Measurements from ENCODE around the gene STK39. TPM values are rescaled to one million over a fixed set of nuclear protein-coding genes. Genes with fewer than 3 reads are reported as not detected.

The STK39 gene
- total and polyA plus RNA-seq, 2 experiments from 2014 or later, result 3.2 to 14.6 TPM

DNA sequence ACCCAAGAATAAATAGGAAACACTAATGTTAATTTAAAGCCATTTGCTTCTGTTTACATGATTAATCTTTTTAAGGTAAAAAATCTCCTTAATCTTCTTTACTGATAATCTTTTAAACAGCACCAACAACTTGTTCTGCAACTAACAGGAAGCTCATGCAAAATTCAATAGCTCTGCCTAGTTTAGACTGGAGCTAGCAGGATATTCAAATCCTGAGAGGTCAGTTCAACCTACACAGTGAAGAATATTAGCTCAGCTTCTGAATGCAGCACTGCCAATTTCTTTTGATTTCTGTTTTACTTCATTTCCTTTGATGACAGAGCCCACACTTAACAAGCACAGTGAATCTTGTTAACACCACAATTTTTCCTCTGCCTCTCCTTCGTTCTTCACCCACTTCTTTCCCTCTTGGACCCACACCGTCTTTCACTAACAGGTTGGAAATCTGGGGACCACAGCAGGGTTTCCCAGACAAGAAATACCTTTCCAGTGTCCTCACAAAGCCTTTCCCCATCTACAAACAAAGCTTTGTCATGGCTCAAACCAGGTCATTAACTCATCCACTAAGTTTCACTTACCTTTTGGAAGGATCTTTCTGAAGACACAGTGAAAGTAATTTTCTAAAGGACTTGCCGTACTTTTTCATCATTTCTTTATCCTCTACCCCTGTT, 109.8 kb downstream of the STK39 start:
- Histone ChIP-seq H3K4me1 (ENCODE audit: insufficient read depth) (no peaks in the 10 kb centered on the region), H2AFZ (no peak overlapping the region), H3K4me3 (no peak overlapping the region), H3K4me2 (ENCODE audit: unreplicated experiment) (no peak overlapping the region), H3F3A (ENCODE audit: insufficient read depth) (peaks cover 5% of the 10 kb centered on the region; the same call in 1 of the 2 replicates), H3K9me3 (ENCODE audit: low read depth) (no peaks in the 10 kb centered on the region), H3K27ac (no peak overlapping the region), H3K9ac (no peak overlapping the region), H3K36me3 (ENCODE audit: low read depth) (peaks cover 5% of the 10 kb centered on the region), H3K79me2 (ENCODE audit: insufficient read depth) (no peaks in the 10 kb centered on the region), H3K9me2 (ENCODE audit: insufficient read depth) (no peaks in the 10 kb centered on the region), H4K20me1 (ENCODE audit: insufficient read depth) (no peaks in the 10 kb centered on the region), H3K27me3 (replicated peaks; ENCODE audit: insufficient read depth) (no peaks in the 10 kb centered on the region)
- WGBS, 2 experiments (ENCODE audit: low coverage in 1 of 2, low lambda C conversion rate in 2 of 2, missing lambda C conversion rate in 2 of 2), result 79 to 83% methylated on average over 3 of the region's 3 CpGs
- DNase-seq, result no peak
- in situ Hi-C loops (cut with MboI), result loop anchor here (10.0 kb wide), 1 partner anchor 197 kb away; no protein-coding TSS in a partner anchor
- no peak for TF ChIP-seq EZH2 (IDR thresholded peaks at IDR 0.05; ENCODE audit: insufficient read depth, poor library complexity, severe bottlenecking)
- no peak for TF ChIP-seq EZH2phosphoT487 (IDR thresholded peaks at IDR 0.05; ENCODE audit: insufficient read depth, low read depth)

DNA sequence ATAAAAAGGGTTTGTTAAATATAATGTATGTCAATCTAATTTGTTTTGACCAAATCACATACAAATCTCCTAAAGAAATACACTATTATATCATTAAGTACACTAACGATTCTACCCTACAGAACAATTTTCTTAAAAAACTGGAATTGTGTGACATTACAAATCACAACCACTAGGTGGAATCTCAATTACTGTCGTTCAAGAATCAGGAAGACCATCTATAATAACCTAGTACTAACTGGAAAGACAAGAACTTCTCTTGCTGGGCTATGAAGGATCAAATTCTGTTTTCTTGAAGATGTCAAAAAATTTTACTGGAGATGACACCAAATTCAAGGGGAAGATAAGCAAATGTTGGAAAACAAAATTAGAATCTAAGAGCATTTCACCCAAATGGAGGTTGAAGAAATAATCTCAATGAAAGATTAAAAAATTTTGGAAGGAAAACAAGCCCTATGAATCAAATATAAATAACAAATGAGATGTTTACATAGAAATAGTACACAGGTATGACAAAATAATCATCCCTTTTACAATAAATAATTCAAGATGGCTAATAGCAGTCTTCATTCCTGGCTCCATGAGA, 110.9 kb downstream of the STK39 start:
- no peak overlapping the region for H3K27ac ChIP-seq
- no peak overlapping the region for H3K9ac ChIP-seq
- H3K79me2 ChIP-seq (ENCODE audit: insufficient read depth), result no peaks in the 10 kb centered on the region
- H3K36me3 ChIP-seq (ENCODE audit: low read depth), result peaks cover 5% of the 10 kb centered on the region
- no peak overlapping the region for H3K4me2 ChIP-seq (ENCODE audit: unreplicated experiment)
- no peaks in the 10 kb centered on the region for H4K20me1 ChIP-seq (ENCODE audit: insufficient read depth)
- no peaks in the 10 kb centered on the region for H3K4me1 ChIP-seq (ENCODE audit: insufficient read depth)
- H3K4me3 ChIP-seq, result no peak overlapping the region
- peaks cover 5% of the 10 kb centered on the region; the same call in 1 of the 2 replicates for H3F3A ChIP-seq (ENCODE audit: insufficient read depth)
- TF ChIP-seq EZH2phosphoT487 (IDR thresholded peaks at IDR 0.05; ENCODE audit: insufficient read depth, low read depth) (no peak), EZH2 (IDR thresholded peaks at IDR 0.05; ENCODE audit: insufficient read depth, poor library complexity, severe bottlenecking) (no peak)
- no peaks in the 10 kb centered on the region for H3K9me2 ChIP-seq (ENCODE audit: insufficient read depth)
- 4 to 7% methylated on average over 2 of the region's 2 CpGs for WGBS, 2 experiments (ENCODE audit: low coverage in 1 of 2, low lambda C conversion rate in 2 of 2, missing lambda C conversion rate in 2 of 2)
- in situ Hi-C loops (cut with MboI), result loop anchor here (10.0 kb wide), 1 partner anchor 198 kb away; no protein-coding TSS in a partner anchor
- H3K9me3 ChIP-seq (ENCODE audit: low read depth), result no peaks in the 10 kb centered on the region
- no peak overlapping the region for H2AFZ ChIP-seq
- DNase-seq, result peak; percentile 54
- no peaks in the 10 kb centered on the region for H3K27me3 ChIP-seq (replicated peaks; ENCODE audit: insufficient read depth)

DNA sequence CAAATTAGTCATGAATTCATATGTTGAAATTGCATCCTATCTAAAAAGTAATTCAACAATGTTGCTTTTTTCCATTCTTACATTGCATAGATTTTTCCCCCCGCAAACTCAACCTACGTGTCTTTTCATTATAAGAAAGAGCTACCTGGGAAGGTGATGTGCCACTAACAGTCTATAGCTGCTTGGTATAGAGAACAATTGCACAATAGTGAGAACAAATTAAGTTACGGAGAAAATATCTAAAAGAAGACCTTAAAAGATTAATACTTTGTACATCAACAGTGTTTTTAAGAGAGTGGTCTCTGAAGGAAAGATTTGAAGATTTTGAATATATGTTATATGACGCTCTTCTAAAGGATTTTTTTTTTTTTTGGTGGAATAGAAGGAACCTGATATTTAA, 111.8 kb downstream of the STK39 start:
- Histone ChIP-seq H3K27ac (no peak overlapping the region), H3K9ac (no peak overlapping the region), H3K4me3 (no peak overlapping the region), H3K36me3 (ENCODE audit: low read depth) (peaks cover 5% of the 10 kb centered on the region), H3K9me2 (ENCODE audit: insufficient read depth) (no peaks in the 10 kb centered on the region), H4K20me1 (ENCODE audit: insufficient read depth) (no peaks in the 10 kb centered on the region), H3K4me1 (ENCODE audit: insufficient read depth) (no peaks in the 10 kb centered on the region), H3K27me3 (replicated peaks; ENCODE audit: insufficient read depth) (no peaks in the 10 kb centered on the region), H3K4me2 (ENCODE audit: unreplicated experiment) (no peak overlapping the region), H3K79me2 (ENCODE audit: insufficient read depth) (no peaks in the 10 kb centered on the region), H3K9me3 (ENCODE audit: low read depth) (no peaks in the 10 kb centered on the region), H3F3A (ENCODE audit: insufficient read depth) (peaks cover 5% of the 10 kb centered on the region; the same call in 1 of the 2 replicates), H2AFZ (no peak overlapping the region)
- in situ Hi-C loops (cut with MboI), result loop anchor here (10.0 kb wide), 1 partner anchor 199 kb away; no protein-coding TSS in a partner anchor
- no peak for DNase-seq
- TF ChIP-seq EZH2phosphoT487 (IDR thresholded peaks at IDR 0.05; ENCODE audit: insufficient read depth, low read depth) (no peak), EZH2 (IDR thresholded peaks at IDR 0.05; ENCODE audit: insufficient read depth, poor library complexity, severe bottlenecking) (no peak)
- WGBS, 2 experiments (ENCODE audit: low coverage in 1 of 2, low lambda C conversion rate in 2 of 2, missing lambda C conversion rate in 2 of 2), result 96 to 100% methylated on average over 4 of the region's 4 CpGs

DNA sequence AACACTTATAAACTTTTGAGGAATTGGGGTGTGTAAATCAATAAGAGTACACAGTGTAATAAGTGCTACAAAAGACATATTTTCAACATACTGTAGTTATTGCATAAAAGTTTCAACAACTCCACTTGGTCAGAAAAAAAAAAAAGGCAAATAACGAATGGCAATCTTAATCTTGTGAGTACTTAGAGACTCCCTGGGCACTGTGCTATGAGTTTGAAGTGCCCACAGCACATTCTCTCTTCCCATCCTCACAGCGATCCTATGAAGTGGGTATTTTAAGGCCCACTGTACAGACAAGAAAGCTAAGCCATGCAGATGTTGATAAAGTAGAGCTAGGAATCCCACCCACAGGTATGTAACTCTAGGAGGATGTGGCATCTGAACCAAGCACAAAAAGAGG, 112.3 kb downstream of the STK39 start:
- no peaks in the 10 kb centered on the region for H3K79me2 ChIP-seq (ENCODE audit: insufficient read depth)
- no peak overlapping the region for H3K27ac ChIP-seq
- TF ChIP-seq EZH2 (IDR thresholded peaks at IDR 0.05; ENCODE audit: insufficient read depth, poor library complexity, severe bottlenecking) (no peak), EZH2phosphoT487 (IDR thresholded peaks at IDR 0.05; ENCODE audit: insufficient read depth, low read depth) (no peak)
- H3K27me3 ChIP-seq (replicated peaks; ENCODE audit: insufficient read depth), result no peaks in the 10 kb centered on the region
- no peaks in the 10 kb centered on the region for H4K20me1 ChIP-seq (ENCODE audit: insufficient read depth)
- no peak overlapping the region for H3K9ac ChIP-seq
- in situ Hi-C loops (cut with MboI), result loop anchor here (10.0 kb wide), 1 partner anchor 200 kb away; no protein-coding TSS in a partner anchor
- H2AFZ ChIP-seq, result no peak overlapping the region
- WGBS, 2 experiments (ENCODE audit: low coverage in 1 of 2, low lambda C conversion rate in 2 of 2, missing lambda C conversion rate in 2 of 2), result 75 to 86% methylated on average over 2 of the region's 2 CpGs
- DNase-seq, result no peak
- peaks cover 5% of the 10 kb centered on the region; the same call in 1 of the 2 replicates for H3F3A ChIP-seq (ENCODE audit: insufficient read depth)
- H3K9me3 ChIP-seq (ENCODE audit: low read depth), result no peaks in the 10 kb centered on the region
- H3K4me3 ChIP-seq, result no peak overlapping the region
- H3K4me2 ChIP-seq (ENCODE audit: unreplicated experiment), result no peak overlapping the region
- H3K9me2 ChIP-seq (ENCODE audit: insufficient read depth), result no peaks in the 10 kb centered on the region
- no peaks in the 10 kb centered on the region for H3K4me1 ChIP-seq (ENCODE audit: insufficient read depth)
- peaks cover 5% of the 10 kb centered on the region for H3K36me3 ChIP-seq (ENCODE audit: low read depth)

Measured in GM23248 (cell line).